Activated T-cell treated with anti-CD3 and anti-CD28 coated beads, Interleukin-2, amount 50 U/mL, for 24 hours (primary cell): ENCODE results near the gene PDE4D.
A peak's percentile ranks its signal among the peaks of the same experiment; 100 is the strongest.

Experiments used
- DNase-seq: peaks from one replicate; pipeline ENCODE4 v3.0.0-alpha.2; 2020
- H3K27ac Mint-ChIP-seq: 2 replicates; pipeline ENCODE4 v1.8.0; 2020; ENCODE audit warnings: mild to moderate bottlenecking, mixed read lengths
- H3K27me3 Mint-ChIP-seq: 2 replicates; pipeline ENCODE4 v1.8.0; 2020; ENCODE audit warnings: mixed read lengths
- H3K36me3 Mint-ChIP-seq: 2 replicates; pipeline ENCODE4 v1.8.0; 2020; ENCODE audit warnings: low read depth, mixed read lengths
- H3K4me1 Mint-ChIP-seq: 2 replicates; pipeline ENCODE4 v1.8.0; 2020; ENCODE audit warnings: low read depth, mixed read lengths
- H3K4me3 Mint-ChIP-seq: 2 replicates; pipeline ENCODE4 v1.8.0; 2020; ENCODE audit warnings: mild to moderate bottlenecking, moderate library complexity, mixed read lengths
- H3K9me3 Mint-ChIP-seq: 2 replicates; pipeline ENCODE4 v1.8.0; 2020; ENCODE audit warnings: mixed read lengths

PDE4D gene

DNA sequence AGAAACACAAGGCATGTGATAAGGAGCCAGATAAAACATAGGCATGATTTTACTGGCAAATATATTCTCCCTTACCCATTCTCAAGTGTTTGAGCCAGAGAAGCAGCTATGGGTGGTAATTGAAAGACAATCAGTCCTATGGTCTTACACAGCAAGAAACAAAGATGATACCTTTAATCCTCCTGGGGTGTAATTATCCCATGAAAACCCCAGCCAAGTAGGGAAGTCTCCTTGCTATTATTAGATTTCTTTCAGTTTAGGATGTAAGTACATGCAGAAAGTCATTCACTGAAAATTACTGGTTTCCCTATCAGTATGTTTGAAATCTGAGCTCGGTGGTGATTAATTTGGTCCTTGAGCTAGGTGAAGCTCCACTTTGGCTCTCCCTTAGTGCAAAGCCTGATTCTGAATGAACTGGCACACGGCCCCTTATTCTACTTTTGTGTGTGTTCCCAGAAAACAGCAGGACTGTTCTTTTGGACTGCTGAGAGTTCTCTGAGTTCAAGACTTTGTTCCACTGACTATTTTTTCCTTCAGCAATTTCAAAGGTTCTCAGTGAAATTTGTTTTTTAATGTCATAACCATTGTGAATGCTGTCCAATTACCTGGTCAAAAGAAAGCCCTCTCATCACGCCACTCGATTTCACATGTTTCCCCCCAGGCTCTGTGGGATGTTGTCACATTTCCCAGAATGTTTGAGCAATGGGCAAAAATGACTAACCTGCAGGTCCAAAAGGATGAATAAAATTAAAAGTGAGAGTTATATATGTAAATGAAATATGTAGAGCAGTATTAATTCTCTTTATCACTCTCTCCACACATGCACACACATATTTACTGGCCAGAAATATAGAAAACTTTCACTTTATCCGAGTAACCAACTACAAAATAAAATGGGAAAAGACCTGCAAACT lies 967.6 kb downstream of the PDE4D start:
- Mint-ChIP-seq H3K27me3 (peaks cover 7% of the 10 kb centered on the region), H3K4me1 (peaks cover 38% of the 10 kb centered on the region), H3K27ac (peak overlapping the region; percentile 95), H3K9me3 (no peaks in the 10 kb centered on the region), H3K4me3 (peak overlapping the region; percentile 2), H3K36me3 (no peaks in the 10 kb centered on the region)
- no peak for DNase-seq

DNA sequence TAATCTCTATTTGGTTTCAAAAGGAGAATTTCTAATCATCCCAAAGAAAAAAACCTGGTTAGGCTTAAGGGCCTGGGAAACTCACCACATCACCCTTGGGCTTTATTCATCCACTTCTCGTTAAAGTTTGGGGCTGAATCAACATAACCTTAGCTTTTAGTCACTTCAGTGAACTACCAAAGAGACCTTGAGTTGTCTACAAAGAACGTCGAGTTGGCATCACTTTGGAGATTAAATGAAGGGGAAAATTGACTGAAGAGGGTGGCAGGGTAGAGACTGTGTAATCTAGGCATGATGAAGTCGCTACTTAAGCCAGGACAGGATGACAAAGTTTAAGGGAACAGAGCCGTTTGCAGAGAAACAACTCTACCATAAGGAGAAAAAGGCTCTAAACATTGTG lies 969.2 kb downstream of the PDE4D start:
- Mint-ChIP-seq H3K9me3 (no peaks in the 10 kb centered on the region), H3K4me3 (no peak overlapping the region), H3K27me3 (peaks cover 3% of the 10 kb centered on the region), H3K36me3 (no peaks in the 10 kb centered on the region), H3K27ac (no peak overlapping the region), H3K4me1 (peaks cover 40% of the 10 kb centered on the region)
- DNase-seq: no peak

DNA sequence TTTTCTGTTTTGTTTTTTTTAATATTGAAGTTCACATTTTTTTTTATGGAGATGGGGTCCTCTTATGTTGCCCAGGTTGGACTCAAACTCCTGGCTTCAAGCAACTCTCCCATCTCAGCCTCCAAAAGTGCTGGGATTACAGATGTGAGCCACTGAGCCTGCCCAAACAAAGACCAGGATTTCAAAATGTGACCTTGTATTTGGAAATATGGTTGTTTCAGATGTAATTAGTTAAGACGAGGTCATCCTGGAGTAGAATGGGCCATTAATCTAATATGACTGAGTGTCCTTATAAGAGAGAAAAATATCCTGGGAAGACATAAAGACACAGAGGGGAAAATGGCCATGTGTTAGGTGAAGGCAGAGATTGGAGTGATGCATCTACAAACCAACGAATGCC lies 970.2 kb downstream of the PDE4D start:
- DNase-seq: no peak
- Mint-ChIP-seq H3K4me3 (no peak overlapping the region), H3K36me3 (no peaks in the 10 kb centered on the region), H3K27me3 (peaks cover 3% of the 10 kb centered on the region), H3K27ac (no peak overlapping the region), H3K4me1 (peaks cover 40% of the 10 kb centered on the region), H3K9me3 (no peaks in the 10 kb centered on the region)

DNA sequence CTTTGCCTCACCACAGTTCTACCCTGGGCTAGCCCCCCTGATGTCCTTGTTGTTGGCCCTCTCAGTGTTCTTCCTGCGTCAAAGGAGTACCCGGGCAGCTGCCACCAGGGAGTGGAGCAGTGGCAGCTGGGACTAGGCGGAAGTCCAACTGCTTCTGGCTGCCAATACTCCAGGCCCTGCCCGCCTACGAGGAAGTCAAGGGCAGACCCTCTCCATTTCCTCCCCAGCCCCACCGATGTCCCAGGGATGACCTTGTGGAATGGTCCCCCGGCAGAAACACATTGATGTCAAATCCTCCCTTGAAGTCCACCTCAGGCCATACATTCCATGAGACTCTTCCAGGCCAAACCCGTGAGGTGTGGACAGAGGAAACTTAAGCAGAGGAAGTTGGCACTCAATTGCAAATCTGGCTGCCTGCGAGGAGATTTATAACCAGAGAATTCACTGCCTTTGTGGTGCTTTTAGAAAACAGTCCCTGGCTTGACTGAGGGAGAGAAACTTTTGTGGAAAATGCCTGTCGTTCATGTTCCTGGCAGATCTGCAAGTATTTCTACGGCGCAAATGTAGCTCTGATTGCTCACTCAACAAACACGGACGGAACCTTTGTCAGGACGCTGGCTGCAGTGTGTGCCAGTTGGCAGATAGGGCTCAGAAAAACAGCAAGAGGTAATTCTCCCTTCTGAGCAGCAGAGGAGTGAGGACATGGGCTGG lies 970.9 kb downstream of the PDE4D start:
- H3K4me3 Mint-ChIP-seq: no peak overlapping the region
- peaks cover 3% of the 10 kb centered on the region for H3K27me3 Mint-ChIP-seq
- no peak overlapping the region for H3K27ac Mint-ChIP-seq
- DNase-seq: no peak
- H3K36me3 Mint-ChIP-seq: no peaks in the 10 kb centered on the region
- H3K9me3 Mint-ChIP-seq: no peaks in the 10 kb centered on the region
- peaks cover 38% of the 10 kb centered on the region for H3K4me1 Mint-ChIP-seq

DNA sequence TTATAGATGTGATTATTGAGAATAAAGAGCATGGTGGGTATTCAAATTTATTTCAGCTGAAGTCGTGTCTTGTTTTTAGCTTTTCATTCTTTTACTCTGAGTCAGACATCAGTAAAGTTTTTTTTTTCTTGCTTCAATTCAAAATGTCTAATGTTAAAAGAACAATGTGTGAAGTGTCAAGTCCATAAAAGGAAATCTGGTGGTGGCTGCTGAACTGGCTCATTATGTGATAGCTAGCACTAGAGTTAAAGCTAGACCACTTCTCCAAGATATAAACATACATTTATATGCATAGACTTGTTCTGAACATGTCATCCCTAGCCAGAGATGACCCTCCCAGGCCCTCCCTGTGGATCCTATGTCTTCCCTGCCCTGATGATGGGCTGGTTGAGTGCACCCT lies 972.4 kb downstream of the PDE4D start:
- Mint-ChIP-seq H3K4me1 (peaks cover 23% of the 10 kb centered on the region), H3K36me3 (no peaks in the 10 kb centered on the region), H3K4me3 (no peak overlapping the region), H3K27me3 (peaks cover 5% of the 10 kb centered on the region), H3K27ac (no peak overlapping the region), H3K9me3 (no peaks in the 10 kb centered on the region)
- DNase-seq: no peak

DNA sequence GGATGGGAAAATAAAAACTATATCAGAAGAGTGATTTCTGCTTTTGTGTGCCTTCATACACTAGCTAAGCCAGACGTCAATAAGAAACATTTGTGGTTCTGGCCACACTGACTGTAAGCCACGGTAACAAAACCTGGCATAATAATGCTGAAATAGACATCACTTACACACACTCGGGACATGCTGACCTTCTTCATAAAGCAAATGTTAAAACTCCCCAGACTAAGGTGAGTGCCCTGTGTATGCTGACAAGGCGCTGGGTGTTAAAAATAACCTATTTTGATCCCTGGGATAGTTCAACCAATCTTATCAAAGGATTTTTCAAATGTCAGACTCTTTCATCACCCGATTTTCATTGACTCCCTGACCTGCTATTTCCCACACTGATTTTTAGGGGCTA lies 973.7 kb downstream of the PDE4D start:
- Mint-ChIP-seq H3K36me3 (no peaks in the 10 kb centered on the region), H3K9me3 (no peaks in the 10 kb centered on the region), H3K27ac (no peak overlapping the region), H3K4me3 (no peak overlapping the region), H3K27me3 (peaks cover 13% of the 10 kb centered on the region), H3K4me1 (peaks cover 13% of the 10 kb centered on the region)
- no peak for DNase-seq
